Measurements from ENCODE around the gene MCRS1.
"Not testable (repeated sequence)": the region's sequence is repeated elsewhere in the genome, so short reads cannot be mapped to it uniquely, and the experiment has no call there.

Gene MCRS1

DNA sequence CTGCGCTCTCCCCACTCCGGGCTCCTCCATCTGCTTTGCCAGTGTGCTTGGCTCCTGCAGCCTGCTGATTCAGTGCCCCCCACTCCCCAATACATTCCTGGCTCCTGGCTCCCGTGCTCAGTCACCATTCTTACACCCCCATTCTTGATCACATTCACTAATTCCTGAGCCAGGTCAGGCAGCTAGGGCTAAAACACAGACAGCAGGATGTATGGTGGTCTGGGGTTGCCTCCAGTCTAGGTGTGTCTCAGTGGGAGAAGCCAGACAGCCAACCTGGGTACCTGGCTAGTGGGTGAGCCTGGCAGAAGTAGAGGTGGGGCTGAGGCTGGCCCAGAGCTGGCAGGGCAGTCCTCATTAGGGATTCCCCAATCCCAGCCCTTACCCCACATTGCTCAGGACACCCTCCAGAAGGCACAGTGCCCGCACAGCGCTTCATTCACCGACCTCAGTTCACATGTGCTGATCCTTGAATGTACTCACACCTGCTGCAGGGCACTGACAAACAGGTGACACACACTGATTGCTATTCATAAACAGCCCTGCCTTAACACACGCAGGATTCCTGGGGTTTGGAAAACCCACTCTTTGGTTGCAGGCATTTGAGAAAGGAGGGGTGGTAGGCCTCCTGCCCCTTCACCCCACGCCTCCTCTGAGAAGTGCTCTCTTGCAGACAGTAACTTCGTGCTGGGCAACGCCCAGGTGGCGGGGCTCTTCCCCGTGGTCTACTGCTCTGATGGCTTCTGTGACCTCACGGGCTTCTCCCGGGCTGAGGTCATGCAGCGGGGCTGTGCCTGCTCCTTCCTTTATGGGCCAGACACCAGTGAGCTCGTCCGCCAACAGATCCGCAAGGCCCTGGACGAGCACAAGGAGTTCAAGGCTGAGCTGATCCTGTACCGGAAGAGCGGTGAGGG is 27.5 kb downstream of the MCRS1 start:
- DNase-seq (ENCODE audit: low read depth, low spot score) = no peak

DNA sequence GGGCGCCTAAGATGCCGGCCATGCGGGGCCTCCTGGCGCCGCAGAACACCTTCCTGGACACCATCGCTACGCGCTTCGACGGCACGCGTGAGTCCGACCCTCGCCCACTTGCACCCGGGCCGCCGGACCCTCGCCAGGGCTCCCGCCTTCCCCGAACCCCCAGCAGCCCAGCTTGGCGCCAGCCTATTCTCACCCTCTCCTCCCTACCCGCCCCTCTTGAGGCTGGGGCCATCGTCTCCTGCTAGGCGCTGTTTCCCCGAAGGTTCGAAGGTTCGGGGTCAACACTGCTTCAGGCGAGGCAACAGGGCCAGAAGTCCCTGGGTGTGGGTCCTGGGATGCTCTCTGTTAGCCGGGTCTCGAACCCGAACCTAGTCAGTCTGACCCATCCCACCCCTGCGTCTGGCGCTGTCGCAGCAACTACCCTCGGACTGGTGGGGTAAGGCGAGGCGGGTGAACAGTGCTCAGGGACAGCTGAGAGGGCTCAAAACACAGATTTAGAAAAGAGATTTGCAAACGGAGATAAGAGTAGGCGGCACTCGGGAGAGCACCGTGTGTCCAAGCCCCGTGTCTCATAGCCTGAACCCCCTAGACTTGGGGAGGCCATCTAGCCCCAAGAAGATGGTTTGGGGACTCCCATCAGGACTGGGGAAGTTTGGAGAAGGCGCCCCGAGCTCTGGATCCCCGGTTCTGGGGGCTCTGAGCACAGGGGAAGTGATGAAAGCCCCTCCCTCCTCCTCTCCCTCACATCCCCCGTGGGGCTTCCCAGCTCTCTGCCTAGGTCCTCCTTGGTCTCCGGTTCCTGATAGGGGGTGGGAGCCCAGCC is 28.3 kb downstream of the MCRS1 start:
- no peak for DNase-seq (ENCODE audit: low read depth, low spot score)

DNA sequence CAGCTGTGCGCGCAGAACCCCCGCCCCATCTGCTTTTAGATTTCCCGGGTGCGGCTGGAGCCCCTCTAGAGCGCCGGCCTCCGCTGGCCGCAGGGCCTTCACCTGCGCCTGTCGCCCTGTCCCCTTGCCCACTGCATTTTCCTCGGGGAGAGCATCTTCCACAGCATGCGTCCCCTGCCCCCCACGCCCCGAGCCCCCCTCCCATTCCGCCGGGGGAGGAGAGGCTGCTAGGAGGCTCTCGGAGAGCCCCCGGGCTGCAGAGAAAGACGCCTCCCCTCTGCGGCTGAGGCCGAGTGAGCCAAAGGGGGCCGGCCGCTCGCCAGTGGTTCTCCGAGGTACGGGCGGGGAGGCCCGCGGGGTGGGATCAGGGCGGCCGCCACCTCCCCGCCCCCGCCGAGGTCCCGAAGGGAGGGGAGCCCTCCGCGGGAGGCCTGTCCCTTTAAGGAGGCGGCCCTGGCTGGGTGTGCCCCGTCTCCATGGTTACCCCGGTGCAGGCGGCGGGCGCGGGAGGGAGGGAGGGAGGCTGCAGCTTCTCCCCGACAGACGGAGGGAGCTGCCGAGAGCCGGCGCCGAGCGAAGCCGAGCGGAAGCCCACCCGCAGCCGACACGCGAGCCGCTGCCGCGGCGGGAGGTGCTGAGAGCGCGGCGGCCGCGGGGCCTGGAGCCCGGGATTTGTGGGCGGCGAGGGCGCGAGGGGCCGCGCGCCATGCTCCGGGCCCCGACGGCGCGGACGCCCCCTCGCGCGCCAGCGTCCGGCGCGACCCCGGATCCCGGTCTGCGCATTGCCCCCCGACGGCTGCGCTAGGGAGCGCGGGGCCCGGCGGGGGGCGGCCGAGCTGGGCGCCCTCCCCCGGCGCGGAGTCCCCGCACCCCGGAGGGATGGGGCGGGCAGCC is 29.2 kb downstream of the MCRS1 start, which contains the start of gene KCNH3:
TSS of gene KCNH3 (plus strand) at position 521 of the 894 bp plus-strand sequence. CDS start 387 bp downstream, outside the sequence.
- DNase-seq (ENCODE audit: low read depth, low spot score) = no peak

DNA sequence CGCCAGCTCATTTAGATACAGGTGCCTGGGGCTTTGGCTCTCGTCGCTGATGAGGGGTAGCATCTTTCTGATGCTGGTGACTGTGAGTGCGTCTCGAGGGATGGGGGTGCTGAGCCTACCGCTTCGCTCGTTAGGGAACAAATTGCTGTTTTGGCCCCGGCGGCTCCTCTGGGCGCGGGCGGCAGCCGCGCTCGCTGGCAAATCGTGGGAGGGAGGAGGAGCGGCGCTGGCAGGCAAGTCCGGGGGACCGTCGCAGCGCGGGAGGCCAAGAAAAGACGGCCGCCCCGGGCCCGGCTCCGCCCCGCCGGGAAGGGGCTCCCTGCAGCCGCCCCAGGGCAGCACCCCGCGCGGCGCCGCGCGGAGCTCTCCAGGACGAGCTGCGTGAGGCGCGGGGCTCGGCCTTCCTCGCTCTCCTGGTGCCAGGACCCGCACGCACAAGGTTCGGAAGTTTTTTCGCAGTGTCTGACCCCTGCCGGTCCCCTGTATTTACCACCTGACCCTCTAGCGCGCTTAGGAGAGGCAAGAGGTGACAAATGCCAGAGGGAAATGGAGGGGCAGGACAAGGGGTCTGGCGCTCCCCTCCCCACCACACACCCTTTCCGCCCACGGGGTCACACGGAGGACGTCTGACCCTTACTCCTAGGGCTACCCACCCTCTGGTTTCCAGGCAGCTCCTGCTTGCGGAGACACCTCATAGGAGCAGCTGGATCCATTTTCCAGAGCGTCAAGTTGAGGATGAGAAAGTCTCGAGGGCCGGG is 30.0 kb downstream of the MCRS1 start:
- no peak for DNase-seq (ENCODE audit: low read depth, low spot score)

DNA sequence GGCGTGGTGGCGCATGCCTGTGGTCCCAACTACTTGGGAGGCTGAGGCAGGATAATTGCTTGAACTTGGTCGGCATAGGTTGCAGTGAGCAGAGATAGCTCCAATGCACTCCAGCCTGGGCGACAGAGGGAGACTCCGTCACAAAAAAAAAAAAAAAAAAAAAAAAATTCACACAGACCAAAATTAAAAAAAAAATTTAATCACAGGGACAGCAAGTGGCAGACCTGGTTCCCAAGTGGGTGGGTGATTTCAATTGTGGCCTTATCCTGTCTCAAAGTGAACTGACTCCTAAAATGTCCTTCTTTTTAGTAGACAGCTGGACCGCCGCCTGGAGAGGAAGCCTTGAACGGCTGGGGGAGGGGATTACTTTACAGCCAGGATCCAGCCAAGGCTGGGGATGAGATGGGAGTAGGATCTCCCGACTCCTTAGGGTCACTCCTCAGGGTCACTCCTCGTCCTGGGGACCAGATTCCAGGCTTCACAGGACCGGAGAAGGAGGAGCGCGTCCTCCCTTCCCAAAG is 30.7 kb downstream of the MCRS1 start:
- no peak for DNase-seq (ENCODE audit: low read depth, low spot score)

DNA sequence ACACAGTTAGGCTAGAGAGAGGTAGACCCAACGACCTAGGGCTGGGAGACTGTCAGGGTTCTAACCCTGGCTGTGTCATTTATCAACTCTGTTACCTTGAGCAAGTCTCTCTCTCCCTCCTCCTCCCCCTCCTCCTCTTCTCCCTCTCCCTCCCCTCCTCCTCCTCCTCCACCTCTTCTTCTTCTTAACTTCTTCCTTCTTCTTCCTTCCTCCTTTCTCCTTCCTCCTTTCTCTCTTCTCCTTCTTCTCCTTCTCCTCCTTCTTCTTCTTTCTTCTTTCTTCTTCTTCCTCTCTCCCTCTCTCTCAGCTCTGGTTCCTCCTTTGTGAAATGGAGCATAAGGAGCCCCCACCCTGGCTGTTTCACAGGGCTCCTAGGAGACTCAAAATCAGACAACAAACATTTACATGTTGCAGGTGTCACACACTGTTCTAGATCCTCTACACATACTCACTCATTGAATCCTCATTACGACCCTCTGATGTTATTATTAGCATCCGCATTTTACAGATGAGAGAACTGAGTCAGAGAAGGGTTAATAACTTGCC is 31.3 kb downstream of the MCRS1 start:
- DNase-seq (ENCODE audit: low read depth, low spot score) = no peak

DNA sequence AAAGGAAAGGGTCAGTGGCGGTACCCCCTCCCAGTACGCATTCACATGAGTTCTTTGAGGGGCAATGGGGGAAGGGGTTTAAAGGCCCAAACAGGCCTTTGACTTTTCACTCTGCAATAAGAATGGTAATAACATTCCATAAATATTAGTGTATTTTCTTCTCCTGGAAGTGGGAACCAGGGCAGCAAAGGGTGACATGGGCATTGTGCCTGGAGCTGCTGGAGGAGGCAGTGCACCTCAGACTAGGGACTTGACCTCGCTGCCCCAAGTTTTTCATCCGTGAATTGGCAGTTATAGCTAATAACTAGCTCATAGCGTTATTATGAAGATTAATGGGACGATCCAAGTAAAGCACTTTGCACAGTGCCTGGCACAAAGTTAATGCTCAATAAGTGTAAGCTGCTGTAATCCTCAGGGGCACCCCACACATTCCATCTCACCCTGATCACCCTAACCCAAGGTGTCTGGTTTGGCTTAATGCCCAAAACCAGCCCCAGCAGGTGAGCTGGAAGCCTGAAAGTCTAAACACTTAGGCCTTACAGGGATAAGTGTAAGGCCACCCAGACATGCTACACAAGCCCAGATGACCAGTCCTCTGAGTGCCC is 31.9 kb downstream of the MCRS1 start:
- no peak for DNase-seq (ENCODE audit: low read depth, low spot score)

DNA sequence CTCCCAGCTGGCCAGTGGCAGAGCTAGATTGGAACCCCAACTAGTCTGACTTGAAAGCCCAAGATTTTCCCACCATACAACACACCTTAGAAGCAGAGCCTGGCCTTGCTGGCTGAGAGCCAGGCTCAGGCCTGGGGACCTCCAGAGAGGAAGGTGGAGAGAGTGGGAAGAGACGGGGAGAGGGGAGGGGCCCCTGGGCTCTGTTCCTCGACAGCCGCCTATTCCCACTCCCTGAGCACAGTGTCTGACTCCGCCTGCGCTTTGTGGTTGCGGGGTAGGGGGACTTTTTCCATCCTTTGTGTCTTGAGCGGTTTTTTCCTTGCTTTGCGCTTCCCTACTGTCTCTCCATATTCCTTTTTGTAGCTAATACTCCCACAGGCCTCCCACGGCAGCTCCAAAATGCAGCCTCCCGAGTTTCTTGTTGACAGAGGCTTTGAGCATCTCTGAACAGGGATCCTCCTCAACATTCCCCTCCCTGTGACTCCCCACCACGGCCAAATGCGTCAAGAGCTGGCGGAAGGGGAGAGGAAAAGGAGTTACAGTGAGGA is 33.1 kb downstream of the MCRS1 start:
- no peak for DNase-seq (ENCODE audit: low read depth, low spot score)

DNA sequence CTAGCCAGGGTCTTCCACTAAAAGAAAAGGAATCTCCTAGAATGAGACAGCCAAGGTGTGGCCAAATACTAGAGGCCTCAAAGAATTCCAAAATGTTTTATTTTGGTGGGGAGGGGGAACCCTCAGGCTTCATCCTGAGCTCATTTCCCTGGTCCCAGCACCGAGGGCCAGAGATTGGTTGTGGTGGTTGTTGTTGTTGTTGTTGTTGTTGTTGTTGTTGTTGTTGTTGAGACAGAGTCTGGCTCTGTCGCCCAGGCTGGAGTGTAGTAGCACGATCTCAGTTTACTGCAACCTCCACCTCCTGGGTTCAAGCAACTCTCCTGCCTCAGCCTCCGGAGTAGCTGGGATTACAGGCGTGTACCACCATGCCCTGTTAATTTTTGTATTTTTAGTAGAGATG is 33.8 kb downstream of the MCRS1 start:
- DNase-seq (ENCODE audit: low read depth, low spot score) = not testable (repeated sequence)

DNA sequence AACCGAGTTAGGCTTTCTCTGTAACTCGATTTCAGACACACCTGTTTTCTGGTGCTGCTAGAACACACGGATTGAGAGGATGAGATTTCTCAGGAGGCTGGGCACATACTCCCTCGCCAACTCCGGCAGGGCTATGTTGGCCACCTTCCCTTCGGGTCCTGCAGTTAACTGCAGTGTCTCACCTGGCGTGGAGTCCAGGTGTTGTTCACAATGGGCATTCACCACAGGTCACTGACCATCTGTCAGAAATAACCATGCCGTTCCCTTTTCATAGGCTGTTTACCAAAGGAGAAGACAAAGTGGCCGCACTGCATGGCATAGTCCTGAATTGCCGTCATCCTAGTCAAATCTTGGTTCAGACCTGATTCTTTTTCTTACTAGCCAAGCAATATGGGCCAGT is 34.6 kb downstream of the MCRS1 start:
- DNase-seq (ENCODE audit: low read depth, low spot score) = no peak

DNA sequence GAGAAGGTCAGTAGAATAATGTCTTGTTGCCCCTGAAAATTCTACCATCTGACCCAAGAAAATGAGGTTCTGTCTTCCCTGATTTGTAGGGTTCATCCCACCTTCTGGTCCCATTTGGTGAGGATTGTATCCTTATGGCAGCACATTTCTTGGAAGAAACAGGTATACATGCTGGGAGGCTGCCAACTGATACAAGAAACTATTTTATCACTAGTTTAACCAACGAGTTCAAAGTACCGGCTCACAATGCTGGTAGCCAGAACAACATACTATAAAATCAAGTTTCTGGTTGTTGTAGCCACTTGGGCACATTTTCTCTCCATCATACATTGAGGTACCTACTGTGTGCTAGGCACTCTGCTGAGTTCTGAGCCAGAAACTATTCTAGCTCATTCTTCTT is 36.2 kb downstream of the MCRS1 start:
- DNase-seq (ENCODE audit: low read depth, low spot score) = no peak

DNA sequence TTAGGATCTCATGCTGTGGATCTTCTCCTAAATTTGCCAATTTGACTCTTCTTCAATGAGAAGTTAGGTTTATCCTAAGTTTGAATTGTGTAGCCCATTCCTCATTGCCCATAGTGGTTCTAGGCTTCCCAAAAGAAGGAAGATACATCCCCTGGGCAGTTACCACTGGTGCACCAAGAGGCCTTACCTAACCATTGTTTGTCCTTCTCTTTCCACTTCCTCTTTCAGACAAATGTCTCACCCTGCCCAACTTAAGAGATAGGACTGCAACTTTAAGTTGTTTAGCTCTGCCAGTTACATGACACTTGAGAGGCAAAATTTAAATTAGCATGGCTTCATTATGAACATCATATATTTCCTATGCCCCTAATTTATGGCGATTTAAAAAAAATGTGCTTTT is 38.5 kb downstream of the MCRS1 start:
- DNase-seq (ENCODE audit: low read depth, low spot score) = no peak

DNA sequence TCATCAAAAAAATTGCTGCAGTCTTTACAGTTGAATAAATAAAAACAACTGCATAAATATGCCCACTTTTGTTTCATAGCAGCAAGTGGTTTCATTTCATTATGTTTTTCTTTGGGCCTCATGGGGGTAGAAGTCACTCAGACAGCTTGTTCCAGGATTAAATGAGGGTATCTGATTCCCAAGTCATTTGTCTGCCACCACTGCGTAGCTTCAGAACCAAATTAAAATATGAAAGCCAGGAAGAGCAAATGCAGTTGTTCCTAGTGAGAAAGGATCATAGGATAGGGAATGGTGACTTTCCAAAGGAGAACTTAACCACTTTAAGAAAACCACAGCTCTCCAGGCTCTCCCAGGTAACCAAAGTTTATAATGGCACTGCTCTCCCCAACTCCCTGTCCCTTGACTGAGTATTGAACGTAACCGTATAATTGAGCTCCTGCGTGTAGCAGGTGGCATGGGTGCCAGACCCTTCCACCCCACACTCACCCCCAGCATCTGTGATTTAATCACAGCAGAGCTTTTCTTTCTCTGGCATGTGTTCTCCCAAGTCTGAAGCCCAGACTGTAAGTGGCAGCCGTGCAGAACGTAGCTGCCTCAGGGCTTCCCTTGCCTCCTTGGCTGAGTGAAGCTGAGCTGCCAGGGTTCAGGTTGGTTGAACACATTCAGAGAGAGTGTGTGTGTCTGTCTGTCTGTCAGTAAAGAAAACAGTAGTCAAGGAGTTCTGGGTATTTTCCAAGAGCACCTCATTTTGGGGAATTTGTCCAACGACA is 40.4 kb downstream of the MCRS1 start:
- no peak for DNase-seq (ENCODE audit: low read depth, low spot score)

DNA sequence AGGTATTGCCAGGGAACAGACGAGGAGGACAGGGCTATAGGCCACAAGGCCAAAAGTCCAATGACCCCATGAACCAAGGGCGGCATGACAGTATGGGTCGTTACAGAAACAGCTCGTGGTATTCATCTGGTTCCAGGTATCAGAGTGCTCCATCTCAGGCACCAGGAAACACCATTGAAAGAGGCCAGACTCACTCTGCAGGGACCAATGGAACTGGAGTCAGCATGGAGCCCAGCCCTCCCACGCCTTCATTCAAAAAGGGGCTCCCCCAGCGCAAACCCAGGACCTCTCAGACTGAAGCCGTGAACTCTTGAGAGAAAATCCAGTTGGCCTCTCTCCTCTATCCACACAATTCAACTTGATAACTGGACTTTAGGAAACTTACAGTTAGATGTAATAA is 42.0 kb downstream of the MCRS1 start:
- DNase-seq (ENCODE audit: low read depth, low spot score) = no peak

DNA sequence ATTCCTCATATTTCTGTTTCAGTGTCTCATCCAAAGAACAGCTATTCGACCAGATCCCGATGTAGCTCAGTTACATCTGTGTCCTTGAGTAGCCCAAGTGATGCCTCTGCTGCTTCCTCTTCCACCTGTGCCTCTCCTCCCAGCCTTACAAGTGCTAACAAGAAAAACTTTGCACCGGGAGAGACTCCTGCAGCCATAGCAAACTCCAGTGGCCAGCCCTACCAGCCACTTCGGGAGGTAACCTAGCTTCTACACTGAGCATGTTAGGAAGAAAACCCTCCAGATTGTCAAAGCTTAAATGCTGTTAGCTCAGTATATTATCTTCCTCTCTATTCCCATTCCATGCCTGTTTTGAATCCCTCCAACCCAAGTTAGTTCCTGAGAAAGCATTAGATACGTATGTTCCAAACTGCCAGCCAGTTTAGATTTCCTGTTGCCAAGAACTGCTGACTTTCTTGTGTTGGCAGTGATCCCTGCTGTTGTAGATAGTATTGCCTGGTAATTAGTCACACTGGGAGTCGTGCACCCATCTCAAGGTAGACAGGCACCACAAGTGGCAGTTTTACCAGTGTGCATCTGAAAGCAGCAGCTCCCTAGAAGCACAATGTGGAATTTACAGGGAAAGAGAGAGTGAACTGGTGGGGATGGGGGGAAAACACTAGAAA is 43.1 kb downstream of the MCRS1 start:
- DNase-seq (ENCODE audit: low read depth, low spot score) = no peak

DNA sequence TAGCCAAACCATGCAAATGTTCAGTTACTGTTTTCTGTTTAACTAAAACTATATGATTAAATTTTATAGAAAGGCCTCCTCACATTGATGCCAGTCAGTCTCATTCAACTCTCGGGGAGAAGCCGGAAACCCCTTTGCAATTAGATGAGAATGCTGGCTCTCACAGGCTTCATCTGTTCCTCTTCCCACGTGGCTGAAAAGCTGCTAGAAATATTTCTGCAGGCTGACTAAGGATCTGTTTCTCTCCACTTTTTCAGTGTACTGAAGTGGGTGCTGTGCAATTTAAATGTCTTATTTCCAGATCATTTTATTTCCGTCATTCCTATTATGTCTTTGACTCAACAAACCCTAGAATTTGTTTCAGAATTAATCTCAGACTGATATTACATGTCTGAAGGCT is 46.6 kb downstream of the MCRS1 start:
- DNase-seq (ENCODE audit: low read depth, low spot score) = no peak

DNA sequence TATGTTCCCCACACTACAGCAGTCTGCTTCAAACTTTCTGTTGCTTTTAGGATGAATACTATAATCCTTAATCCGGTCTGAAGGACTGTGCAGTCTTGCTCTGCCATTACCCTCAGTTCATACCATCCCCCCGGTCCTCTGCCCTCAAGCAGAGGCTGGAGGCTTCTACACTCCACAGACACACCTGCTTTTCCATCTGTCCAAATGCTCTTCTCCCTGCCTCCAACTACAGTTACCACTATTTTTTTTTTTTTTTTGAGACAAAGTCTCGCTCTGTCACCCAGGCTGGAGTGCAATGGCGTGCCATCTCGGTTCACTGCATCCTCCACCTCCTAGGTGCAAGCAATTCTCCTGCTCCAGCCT is 48.4 kb downstream of the MCRS1 start:
- no peak for DNase-seq (ENCODE audit: low read depth, low spot score)

DNA sequence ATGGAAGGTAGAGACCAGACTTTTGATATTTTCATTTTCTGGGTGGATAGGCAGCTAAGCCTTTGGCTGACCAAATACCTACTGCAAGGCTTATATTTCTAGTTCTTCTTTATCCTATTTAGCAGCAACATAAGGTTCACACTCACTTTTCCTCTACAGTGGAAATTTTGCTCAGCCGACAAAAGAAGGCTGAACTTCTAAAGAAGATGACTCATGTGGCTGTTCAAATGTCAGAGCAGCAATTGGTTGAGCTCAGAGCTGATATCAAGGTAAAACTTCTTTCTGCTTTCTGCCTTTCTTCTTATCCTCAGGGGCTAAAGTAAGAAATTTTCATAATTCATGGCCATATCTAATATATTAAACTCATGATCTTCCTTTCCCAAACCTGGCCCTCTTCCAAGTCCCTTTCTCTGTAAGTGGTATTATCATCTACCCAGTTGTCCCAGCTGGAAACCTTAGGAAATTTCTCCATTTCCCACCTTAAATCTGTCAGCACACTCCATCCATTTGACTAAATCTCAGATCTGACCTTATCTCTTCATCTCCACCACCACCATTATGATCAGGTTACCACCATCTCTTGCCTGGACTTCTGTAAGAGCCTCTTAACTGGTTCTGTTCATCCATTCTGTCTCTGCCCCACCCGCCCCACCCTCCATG is 48.9 kb downstream of the MCRS1 start:
- no peak for DNase-seq (ENCODE audit: low read depth, low spot score)
